GM21447 (cell line): ENCODE measurements around the gene ANAPC1.
"Not testable (repeated sequence)": the region's sequence is repeated elsewhere in the genome, so short reads cannot be mapped to it uniquely, and the experiment has no call there.

ENCODE experiments used
- ATAC-seq: cut with Tn5 transposase; IDR thresholded peaks from one replicate; pipeline ENCODE4 v1.9.1; 2021; ENCODE audit not compliant: unreplicated experiment

The ANAPC1 gene

DNA sequence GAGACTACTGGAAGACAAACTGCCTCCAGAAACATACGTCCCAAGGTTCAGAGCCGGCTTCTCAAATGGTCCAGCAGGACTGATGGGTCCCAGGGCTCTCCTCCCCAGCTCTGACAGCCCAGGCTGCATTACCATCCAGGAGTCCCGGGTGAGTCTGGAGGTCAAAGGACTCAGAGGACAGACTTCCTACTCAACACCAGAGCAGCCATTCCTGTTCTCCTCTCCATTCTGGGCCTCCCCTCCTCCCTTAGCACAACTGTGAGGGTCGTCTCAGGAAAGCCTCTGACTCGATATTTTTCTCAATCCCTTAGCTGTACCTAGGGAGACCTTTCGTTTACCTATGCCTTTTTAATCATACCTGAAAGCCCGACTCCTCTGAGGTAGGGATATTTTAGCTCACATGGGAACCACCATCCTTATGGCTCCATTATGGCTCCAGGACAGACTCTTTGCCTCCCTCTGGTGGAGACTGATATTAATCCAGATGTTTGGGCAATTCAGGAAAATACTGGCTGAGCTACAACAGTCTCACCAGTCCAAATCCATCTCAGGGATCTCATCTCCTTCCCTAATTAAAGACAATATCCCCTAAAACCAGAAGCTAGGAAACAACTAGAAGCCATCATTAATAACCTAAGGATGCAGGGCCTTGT lies 70.9 kb downstream of the ANAPC1 start:
- ATAC-seq = not testable (repeated sequence)

DNA sequence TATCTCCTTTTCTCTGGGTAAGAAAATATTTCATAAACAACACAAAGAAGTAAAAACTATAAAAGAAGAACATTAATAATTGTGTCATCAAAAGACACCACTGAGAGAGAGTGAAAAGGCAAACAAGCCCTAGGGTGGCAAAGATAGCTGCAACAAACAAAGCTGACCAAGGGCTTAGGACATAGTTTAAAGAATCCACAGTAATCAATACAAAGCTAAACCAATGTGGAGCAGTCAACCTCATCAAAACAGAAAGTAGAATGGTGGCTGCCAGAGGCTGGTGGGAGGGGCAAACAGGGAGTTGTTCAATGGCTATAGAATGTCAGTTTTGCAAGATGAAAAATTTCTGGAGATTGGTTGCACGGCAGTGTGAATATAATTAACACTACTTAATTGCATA lies 93.4 kb downstream of the ANAPC1 start:
- not testable (repeated sequence) for ATAC-seq

DNA sequence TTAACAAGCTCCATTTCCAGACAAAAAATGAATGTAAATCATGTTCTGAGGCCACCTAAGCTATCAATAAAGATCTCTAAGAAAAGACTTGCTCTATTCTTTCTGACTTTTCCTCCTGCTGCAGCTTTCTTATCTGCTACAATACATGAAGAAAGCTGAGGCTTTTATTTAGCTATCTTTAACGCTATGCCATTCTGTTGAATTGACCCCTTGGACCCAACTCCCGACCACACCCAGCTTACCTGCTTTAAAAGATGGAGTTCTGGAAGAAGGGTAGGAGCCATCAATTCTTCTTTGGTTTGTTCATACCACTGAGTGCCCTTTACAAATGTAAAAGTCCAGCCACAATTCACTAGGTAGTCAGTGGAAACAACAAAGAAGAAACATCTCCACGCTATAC lies 99.9 kb downstream of the ANAPC1 start:
- not testable (repeated sequence) for ATAC-seq

DNA sequence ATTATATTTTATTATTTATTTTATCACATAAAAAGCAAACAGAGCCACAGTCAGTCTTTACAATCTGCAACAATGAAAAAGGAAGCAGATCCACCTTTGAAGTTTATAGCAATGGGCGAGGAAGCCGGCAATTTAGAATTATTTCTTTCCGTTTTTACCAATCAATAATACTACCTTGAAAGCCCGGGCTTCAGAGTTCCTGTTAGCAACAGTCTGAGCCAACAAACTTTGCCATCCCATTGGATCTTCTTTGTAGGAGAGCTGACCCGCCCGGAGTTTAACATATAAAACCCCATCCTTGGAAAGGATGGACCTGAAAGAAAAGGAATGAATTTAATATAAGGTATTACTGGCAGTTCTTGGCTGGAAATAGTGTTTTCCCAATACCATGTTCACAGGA lies 101.8 kb downstream of the ANAPC1 start:
- ATAC-seq = not testable (repeated sequence)

GRCh38 chr2:111781443-111782094 lies 102.4 kb downstream of the ANAPC1 start:
- ATAC-seq = not testable (repeated sequence)

GRCh38 chr2:111777155-111777554 lies 106.8 kb downstream of the ANAPC1 start:
- not testable (repeated sequence) for ATAC-seq

- ATAC-seq = not testable (repeated sequence)
Measured at GRCh38 chr2:111776296-111776695, 107.7 kb downstream of the ANAPC1 start.

- ATAC-seq = not testable (repeated sequence)
Measured at GRCh38 chr2:111772180-111772579, 111.8 kb downstream of the ANAPC1 start.

DNA sequence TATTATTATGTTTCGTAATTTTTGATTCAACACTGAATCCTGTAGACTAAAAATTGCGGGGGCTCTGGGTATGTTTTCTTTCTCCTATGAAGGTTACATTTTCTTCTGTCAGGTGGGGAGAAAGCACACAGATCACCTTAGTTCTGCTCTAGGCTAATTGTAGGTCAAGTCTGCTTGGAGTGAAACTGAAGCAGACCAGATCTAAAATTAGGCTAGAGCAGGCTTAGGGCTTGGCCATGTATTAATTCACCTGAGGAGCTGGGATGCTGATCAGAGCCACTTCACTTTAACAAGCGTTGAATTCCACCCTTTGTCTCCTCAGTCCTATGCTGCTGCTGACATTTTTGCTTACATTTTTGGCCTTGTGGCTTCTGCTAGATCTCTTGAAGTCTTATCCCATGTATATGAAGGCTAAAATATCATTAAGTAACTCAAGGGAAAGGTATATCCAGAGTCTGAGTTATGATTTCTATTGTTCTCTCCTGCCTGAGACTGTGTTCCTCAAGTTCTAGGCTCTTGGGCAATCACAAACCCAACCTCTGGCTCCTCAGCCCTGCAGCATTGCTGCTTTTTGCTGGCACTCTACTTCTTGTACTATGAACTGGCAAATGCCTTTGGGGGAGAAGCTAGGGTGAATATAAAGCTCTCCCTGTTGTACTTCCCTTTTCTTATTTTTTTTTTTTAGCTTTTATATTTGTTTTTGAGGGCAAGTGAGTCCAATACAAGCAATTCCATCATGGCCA lies 112.9 kb downstream of the ANAPC1 start:
- not testable (repeated sequence) for ATAC-seq

DNA sequence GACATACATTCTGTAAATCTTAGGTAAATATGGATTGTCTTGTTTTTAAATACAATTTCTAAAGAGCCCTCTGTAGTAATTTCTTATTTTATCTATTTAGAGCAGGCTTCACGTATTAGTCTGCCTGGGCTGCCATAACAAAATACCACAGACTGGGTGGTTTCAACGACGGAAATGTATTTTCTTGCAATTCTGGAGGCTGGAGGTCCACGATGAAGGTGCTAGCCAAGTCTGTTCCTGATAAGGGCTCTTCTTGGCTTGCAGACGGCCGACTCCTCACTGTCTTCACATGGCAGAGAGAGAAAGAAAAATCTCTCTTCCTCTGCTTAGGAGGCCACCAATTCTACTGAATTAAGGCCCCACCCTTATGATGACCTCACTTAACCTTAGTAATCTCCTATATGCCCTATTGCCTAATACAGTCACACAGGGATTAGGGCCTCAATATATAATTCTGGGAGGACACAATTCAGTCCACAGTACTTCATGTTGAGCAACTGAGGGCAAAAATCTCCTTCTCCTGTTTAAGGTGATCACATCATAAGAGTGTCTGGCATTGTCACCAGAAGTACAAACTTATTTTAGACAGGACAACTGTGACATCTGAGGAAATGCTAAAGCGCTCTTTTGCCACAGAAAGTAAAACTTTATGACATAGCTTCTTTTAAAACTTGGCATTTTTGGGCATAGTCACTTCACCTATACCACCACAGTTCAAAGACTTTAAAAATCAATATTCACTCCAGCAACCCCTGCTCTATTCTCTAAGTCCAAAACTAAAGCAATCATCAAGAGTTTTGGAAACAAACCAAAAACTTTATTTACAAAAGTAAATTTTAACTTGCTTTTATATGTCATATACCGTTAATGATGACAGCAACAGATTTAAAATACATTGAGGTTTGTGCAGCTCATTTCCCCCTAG lies 115.5 kb downstream of the ANAPC1 start:
- ATAC-seq = not testable (repeated sequence)

DNA sequence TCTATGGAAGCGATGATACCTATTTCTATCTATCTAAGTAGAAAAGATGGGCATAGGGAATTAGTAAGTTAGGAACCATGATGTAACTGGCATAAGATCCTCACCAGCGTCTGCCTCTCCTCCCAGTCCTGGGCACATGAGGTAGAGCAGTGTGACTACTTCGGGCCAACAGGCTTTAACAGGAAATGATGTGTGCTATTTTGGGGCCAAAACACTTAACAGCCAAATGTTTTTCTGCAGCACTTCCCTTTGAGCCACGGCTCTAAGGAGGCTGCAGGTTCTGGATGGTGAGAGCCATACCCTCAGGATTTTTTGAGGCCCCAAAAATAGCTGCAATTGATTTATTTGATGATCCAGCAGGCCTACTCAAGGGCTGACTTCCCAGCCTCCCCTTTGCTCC lies 116.9 kb downstream of the ANAPC1 start:
- ATAC-seq = not testable (repeated sequence)

GRCh38 chr2:111766295-111766694 lies 117.7 kb downstream of the ANAPC1 start:
- ATAC-seq = not testable (repeated sequence)

DNA sequence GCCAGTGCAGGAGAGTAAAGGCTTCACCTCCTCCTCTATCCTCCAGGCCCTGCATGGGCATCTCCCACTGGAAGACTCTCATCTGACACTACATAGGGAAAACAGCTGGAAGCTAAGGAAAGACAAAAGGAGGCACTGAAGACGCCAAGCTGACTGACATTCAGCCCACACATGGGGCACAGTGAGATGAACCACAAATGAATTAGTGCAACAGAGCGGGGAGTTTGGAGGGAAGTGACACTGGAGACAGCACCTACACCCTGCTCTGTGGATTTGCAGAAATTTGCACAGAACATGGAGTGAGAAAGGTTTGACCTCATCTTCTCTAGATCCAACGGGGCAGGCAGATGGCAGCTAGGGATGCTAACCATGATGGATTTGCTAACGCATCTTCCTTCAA lies 119.8 kb downstream of the ANAPC1 start:
- not testable (repeated sequence) for ATAC-seq

DNA sequence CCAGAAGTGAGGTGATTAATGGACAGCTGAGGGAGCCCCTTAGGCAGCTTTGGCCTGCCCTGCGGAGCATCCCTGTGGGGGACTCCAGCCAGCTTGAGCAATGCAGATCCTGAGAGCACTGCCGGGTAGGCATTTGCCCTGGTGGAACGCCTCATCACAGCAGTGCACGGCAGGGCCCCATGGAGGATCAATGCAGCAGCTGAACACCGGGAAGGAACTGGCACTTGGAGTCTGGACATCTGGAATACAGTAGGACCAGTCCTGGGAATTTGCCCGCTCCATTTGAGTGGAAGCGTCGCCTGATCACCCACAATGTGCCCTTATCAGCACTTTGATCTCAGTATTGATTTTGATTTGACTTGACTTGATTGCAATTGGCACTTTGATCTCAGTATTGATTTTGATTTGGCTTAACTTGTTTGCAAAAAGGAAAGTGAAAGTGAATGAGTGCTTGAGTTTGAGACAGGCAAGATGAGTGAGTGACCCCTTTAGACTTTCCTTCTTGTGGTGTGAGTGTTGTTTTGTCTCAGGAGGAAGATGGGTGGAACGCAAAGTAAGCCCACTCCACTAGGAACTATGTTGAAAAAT lies 123.2 kb downstream of the ANAPC1 start:
- ATAC-seq = not testable (repeated sequence)

GRCh38 chr2:111752533-111752932 lies 131.5 kb downstream of the ANAPC1 start:
- not testable (repeated sequence) for ATAC-seq

DNA sequence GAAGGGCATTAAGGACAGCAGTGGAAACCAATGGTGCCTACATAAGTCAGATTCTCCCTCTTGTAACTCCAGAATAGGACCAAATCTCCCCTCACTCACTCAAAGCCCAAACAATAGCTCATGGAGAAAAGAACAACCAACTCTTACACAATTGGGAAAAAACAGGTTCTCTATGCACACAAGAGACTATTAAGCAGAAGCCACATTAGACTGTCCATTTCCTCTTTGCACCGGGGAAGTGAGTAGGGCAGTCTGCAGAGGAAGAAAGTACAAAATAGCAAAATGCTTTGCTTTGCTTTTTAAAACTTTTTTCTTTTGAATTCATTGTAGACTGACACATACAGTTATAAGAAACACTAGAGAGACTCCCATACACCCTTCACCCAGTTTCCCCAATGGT lies 133.4 kb downstream of the ANAPC1 start:
- not testable (repeated sequence) for ATAC-seq

- ATAC-seq = not testable (repeated sequence)
Measured at GRCh38 chr2:111748429-111748828, 135.6 kb downstream of the ANAPC1 start.

- ATAC-seq = not testable (repeated sequence)
Measured at GRCh38 chr2:111747410-111748115, 136.4 kb downstream of the ANAPC1 start.

DNA sequence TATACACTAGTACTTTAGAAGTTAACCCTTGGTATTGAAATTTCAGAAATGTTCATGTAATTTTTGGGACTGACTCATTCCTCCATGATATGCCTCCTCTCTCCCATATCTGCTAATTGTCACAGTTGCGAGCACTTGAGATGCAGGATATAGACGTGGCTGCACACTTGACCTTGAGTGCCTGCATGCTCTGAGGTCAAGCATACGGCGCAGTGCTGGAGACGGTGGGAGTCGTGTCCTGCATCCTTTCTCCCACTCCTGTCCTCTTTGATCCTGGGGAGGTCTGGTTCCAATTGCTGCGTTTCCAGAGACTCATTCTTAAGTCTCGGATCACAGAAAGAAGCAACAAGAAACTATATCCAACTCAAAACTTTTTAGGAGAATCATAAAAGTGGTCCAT lies 139.2 kb downstream of the ANAPC1 start:
- not testable (repeated sequence) for ATAC-seq

DNA sequence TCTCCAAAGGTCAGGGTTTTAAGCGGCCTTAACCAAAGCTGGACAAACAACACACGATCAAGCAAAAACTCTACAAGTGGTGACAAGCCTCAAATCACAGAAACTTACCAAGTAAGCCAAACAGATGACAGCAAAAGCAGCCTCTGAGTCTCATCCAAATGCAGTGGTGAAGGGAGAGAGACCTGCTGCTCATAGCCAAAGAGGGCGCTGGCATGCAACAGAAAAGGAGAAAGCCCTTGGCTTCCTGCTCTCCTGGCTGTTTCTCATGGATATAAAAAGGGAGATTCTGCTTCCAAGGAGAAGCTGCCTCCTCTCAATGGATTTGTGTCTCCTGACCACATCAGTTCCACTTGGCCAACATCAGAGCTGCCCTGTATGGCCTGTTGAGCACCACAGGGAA lies 142.5 kb downstream of the ANAPC1 start:
- ATAC-seq = not testable (repeated sequence)
